H1 (cell line): ENCODE results near the gene BRAT1. TPM values are rescaled to one million over a fixed set of nuclear protein-coding genes. Genes with fewer than 3 reads are reported as not detected.
A peak's percentile ranks its signal among the peaks of the same experiment; 100 is the strongest.

Experiments used
- CTCF ChIA-PET: fragments of 300-600 bp; sonication (Branson Sonifier 250); formaldehyde crosslinking; loops from one replicate; lab custom pipeline; 2021; ENCODE audit not compliant: partially characterized antibody; lab: Charles Lee
- POLR2A ChIA-PET: fragments of 300-600 bp; sonication (Branson Sonifier 250); formaldehyde crosslinking; loops from one replicate; lab custom pipeline; 2021; ENCODE audit warnings: inconsistent platforms; ENCODE audit not compliant: partially characterized antibody; lab: Charles Lee
- DNase-seq, 2 experiments: peaks; one replicate each; pipeline versions ENCODE4 v3.0.0 to v3.0.0-alpha.2; 2010 to 2022; ENCODE audit warnings: low spot score in 2 of 2, low read depth in 1 of 2, mixed read lengths in 1 of 2
- FAIRE-seq: peaks from 2 replicates; lab custom pipeline; 2011; peaks lifted over from hg19 to GRCh38; lab: Jason Lieb, UNC
- H2AFZ ChIP-seq: 2 replicates; pipeline ENCODE4 v1.8.1; 2012; ENCODE audit warnings: low read length, inconsistent platforms
- H2AK5ac ChIP-seq: 2 replicates; pipeline ENCODE4 v1.6.1; 2013; ENCODE audit warnings: low read depth, low read length
- H2BK120ac ChIP-seq: replicated peaks from 2 replicates; pipeline ENCODE3; 2013; ENCODE audit warnings: low read depth, low read length, inconsistent platforms
- H2BK12ac ChIP-seq: 2 replicates; pipeline ENCODE4 v1.6.1; 2013; ENCODE audit warnings: low read depth, low read length
- H2BK15ac ChIP-seq: 2 replicates; pipeline ENCODE4 v1.6.1; 2013; ENCODE audit warnings: low read length
- H2BK20ac ChIP-seq: 2 replicates; pipeline ENCODE4 v1.6.1; 2013; ENCODE audit warnings: low read length
- H2BK5ac ChIP-seq: 2 replicates; pipeline ENCODE4 v1.6.1; 2013; ENCODE audit warnings: low read depth, low read length
- H3K14ac ChIP-seq: 2 replicates; pipeline ENCODE4 v1.6.1; 2013; ENCODE audit warnings: inconsistent platforms; ENCODE audit not compliant: insufficient read length
- H3K18ac ChIP-seq: 2 replicates; pipeline ENCODE4 v1.6.1; 2013; ENCODE audit warnings: low read length; ENCODE audit errors: extremely low read depth
- H3K23ac ChIP-seq: 2 replicates; pipeline ENCODE4 v1.6.1; 2013; ENCODE audit warnings: inconsistent platforms; ENCODE audit not compliant: insufficient read length
- H3K23me2 ChIP-seq: 2 replicates; pipeline ENCODE4 v1.6.1; 2013; ENCODE audit warnings: low read depth, low read length
- H3K27ac ChIP-seq: 2 replicates; pipeline ENCODE4 v1.6.1; 2011; ENCODE audit warnings: low read depth, low read length, inconsistent platforms
- H3K27me3 ChIP-seq, 4 experiments: replicated peaks in 1 of 4; 1 replicate in 1 of 4; 2 replicates in 3 of 4; pipeline versions ENCODE4 v1.6.1 to v1.8.1; 2011 to 2013; ENCODE audit warnings: low read length in 3 of 4, mild to moderate bottlenecking in 3 of 4, inconsistent platforms in 2 of 4, mixed read lengths in 2 of 4, moderate library complexity in 1 of 4; ENCODE audit not compliant: control insufficient read depth in 3 of 4, insufficient read depth in 3 of 4; ENCODE audit errors: extremely low read depth in 1 of 4
- H3K36me3 ChIP-seq, 4 experiments: 2 replicates each; pipeline versions ENCODE4 v1.6.1 to v1.8.1; 2011 to 2013; ENCODE audit warnings: mild to moderate bottlenecking in 4 of 4, low read length in 3 of 4, moderate library complexity in 2 of 4, control low read depth in 1 of 4, inconsistent platforms in 1 of 4; ENCODE audit not compliant: insufficient read depth in 4 of 4, control insufficient read depth in 2 of 4
- H3K4ac ChIP-seq: replicated peaks from 2 replicates; pipeline ENCODE3; 2013; ENCODE audit warnings: low read length, low read depth, mixed read lengths, inconsistent platforms; ENCODE audit not compliant: insufficient read length
- H3K4me1 ChIP-seq, 4 experiments: replicated peaks in 1 of 4; 1 replicate in 1 of 4; 2 replicates in 3 of 4; pipeline versions ENCODE4 v1.6.1 to v1.8.1; 2011 to 2013; ENCODE audit warnings: low read length in 3 of 4, inconsistent platforms in 2 of 4, mixed read lengths in 1 of 4; ENCODE audit not compliant: insufficient read depth in 4 of 4, control insufficient read depth in 3 of 4
- H3K4me2 ChIP-seq, 2 experiments: 2 replicates each; pipeline versions ENCODE4 v1.6.1 to v1.8.1; 2011 to 2013; ENCODE audit warnings: low read depth in 2 of 2, low read length in 2 of 2, control low read depth in 1 of 2, inconsistent platforms in 1 of 2, mild to moderate bottlenecking in 1 of 2; ENCODE audit not compliant: insufficient read depth in 1 of 2
- H3K4me3 ChIP-seq, 4 experiments: fragments of 200-600, 300-600 bp in 1 of 4; sonication (generic), shearing (Covaris generic), sonication (Bioruptor Twin) in 1 of 4; 2 replicates each; pipeline versions ENCODE4 v1.5.1 to v1.8.1; 2011 to 2016; ENCODE audit warnings: low read length in 4 of 4, low read depth in 3 of 4, control low read depth in 2 of 4, inconsistent platforms in 2 of 4, mild to moderate bottlenecking in 2 of 4, mixed read lengths in 1 of 4, moderate library complexity in 1 of 4; ENCODE audit not compliant: insufficient read depth in 2 of 4; ENCODE audit errors: extremely low read depth in 1 of 4
- H3K56ac ChIP-seq: replicated peaks from 2 replicates; pipeline ENCODE3; 2013; ENCODE audit warnings: low read depth, mild to moderate bottlenecking, mixed read lengths, low read length, inconsistent platforms; ENCODE audit not compliant: insufficient read length
- H3K79me1 ChIP-seq: 2 replicates; pipeline ENCODE4 v1.6.1; 2013; ENCODE audit warnings: low read depth, low read length, control low read depth
- H3K79me2 ChIP-seq, 2 experiments: 2 replicates each; pipeline versions ENCODE4 v1.6.1 to v1.8.1; 2012 to 2013; ENCODE audit warnings: low read length in 2 of 2, mild to moderate bottlenecking in 2 of 2, inconsistent platforms in 1 of 2; ENCODE audit not compliant: insufficient read depth in 2 of 2, control insufficient read depth in 1 of 2
- H3K9ac ChIP-seq, 4 experiments: replicated peaks in 1 of 4; 1 replicate in 1 of 4; 2 replicates in 3 of 4; pipeline versions ENCODE4 v1.6.1 to v1.8.1; 2011 to 2013; ENCODE audit warnings: low read depth in 3 of 4, low read length in 3 of 4, control low read depth in 2 of 4, mild to moderate bottlenecking in 2 of 4, moderate library complexity in 2 of 4, inconsistent platforms in 1 of 4; ENCODE audit errors: extremely low read depth in 1 of 4
- H3K9me3 ChIP-seq, 2 experiments: 2 replicates each; pipeline versions ENCODE4 v1.6.1 to v1.8.1; 2012 to 2013; ENCODE audit warnings: mild to moderate bottlenecking in 2 of 2, moderate library complexity in 2 of 2, control low read depth in 1 of 2, inconsistent platforms in 1 of 2, low read depth in 1 of 2, low read length in 1 of 2, mixed read lengths in 1 of 2; ENCODE audit not compliant: insufficient read depth in 2 of 2
- H4K20me1 ChIP-seq, 2 experiments: replicated peaks in 1 of 2; 2 replicates each; pipeline versions ENCODE3 to v1.8.1; 2011 to 2013; ENCODE audit warnings: inconsistent platforms in 2 of 2, low read length in 2 of 2, mild to moderate bottlenecking in 1 of 2; ENCODE audit not compliant: insufficient read depth in 2 of 2, control insufficient read depth in 1 of 2
- H4K5ac ChIP-seq: 2 replicates; pipeline ENCODE4 v1.6.1; 2013; ENCODE audit warnings: low read length, low read depth, mixed read lengths, inconsistent platforms; ENCODE audit not compliant: insufficient read length
- H4K8ac ChIP-seq: 2 replicates; pipeline ENCODE4 v1.8.0; 2013; ENCODE audit warnings: mild to moderate bottlenecking, moderate library complexity, low read length, inconsistent platforms; ENCODE audit not compliant: insufficient read depth; ENCODE audit errors: extremely low read depth
- H4K91ac ChIP-seq: replicated peaks from 2 replicates; pipeline ENCODE3; 2013; ENCODE audit warnings: low read length, mixed read lengths, inconsistent platforms; ENCODE audit not compliant: insufficient read length
- ATF3 ChIP-seq: IDR thresholded peaks from 2 replicates; pipeline ENCODE4 v1.6.1; 2011; ENCODE audit warnings: low read depth, mild to moderate bottlenecking, low read length; ENCODE audit not compliant: insufficient read depth
- CHD2 ChIP-seq: IDR thresholded peaks from 2 replicates; pipeline ENCODE4 v1.6.1; 2012; ENCODE audit warnings: low read length, improper control_type of control experiment
- CREB1 ChIP-seq: IDR thresholded peaks from 2 replicates; pipeline ENCODE4 v1.6.1; 2012; ENCODE audit warnings: inconsistent platforms
- FOSL1 ChIP-seq: IDR thresholded peaks from 2 replicates; pipeline ENCODE4 v1.6.1; 2011; ENCODE audit warnings: mild to moderate bottlenecking, low read depth, low read length, moderate library complexity; ENCODE audit not compliant: insufficient read depth
- HDAC2 ChIP-seq, 2 experiments: fragments of 300-600 bp in 1 of 2; sonication (generic) in 1 of 2; IDR thresholded peaks; 2 replicates each; pipeline ENCODE4 v1.6.1; 2011 to 2012; ENCODE audit warnings: low read depth in 2 of 2, low read length in 2 of 2, mild to moderate bottlenecking in 2 of 2, moderate library complexity in 2 of 2, borderline replicate concordance in 1 of 2, inconsistent platforms in 1 of 2
- MAFK ChIP-seq: IDR thresholded peaks from 2 replicates; pipeline ENCODE4 v1.6.1; 2012; ENCODE audit warnings: low read depth, mild to moderate bottlenecking, improper control_type of control experiment, low read length
- NRF1 ChIP-seq: IDR thresholded peaks from 2 replicates; pipeline ENCODE4 v1.6.1; 2011; ENCODE audit warnings: mild to moderate bottlenecking, low read depth, low read length, improper control_type of control experiment
- PHF8 ChIP-seq: fragments of 200-600 bp; sonication (generic); conservative IDR thresholded peaks from 2 replicates; pipeline ENCODE4 v1.7.1; 2012; ENCODE audit warnings: low read depth, mild to moderate bottlenecking, inconsistent platforms, low read length, moderate library complexity
- POLR2A ChIP-seq, 2 experiments: IDR thresholded peaks; 1 replicate in 1 of 2; 2 replicates in 1 of 2; pipeline ENCODE4 v1.6.1; 2011; ENCODE audit warnings: low read depth in 2 of 2, low read length in 2 of 2, mild to moderate bottlenecking in 2 of 2; ENCODE audit errors: control extremely low read depth in 1 of 2
- SAP30 ChIP-seq: fragments of 300-600 bp; sonication (generic); IDR thresholded peaks from 2 replicates; pipeline ENCODE4 v1.7.1; 2012; ENCODE audit warnings: low read length, moderate library complexity, mild to moderate bottlenecking, inconsistent platforms; ENCODE audit not compliant: insufficient read depth, insufficient replicate concordance
- SIX5 ChIP-seq: IDR thresholded peaks from 2 replicates; pipeline ENCODE4 v1.6.1; 2011; ENCODE audit warnings: mild to moderate bottlenecking, low read depth, low read length
- TEAD4 ChIP-seq: IDR thresholded peaks from 2 replicates; pipeline ENCODE4 v1.6.1; 2012; ENCODE audit warnings: low read depth, low read length, inconsistent platforms, mixed read lengths
- WGBS, 2 experiments: shearing (Covaris generic) in 1 of 2; methylation state at CpG; one replicate each; pipeline versions ENCODE4 v1.1.6 to v1.1.7; 2013 to 2015; ENCODE audit warnings: low lambda C conversion rate in 2 of 2, mixed read lengths in 2 of 2, inconsistent platforms in 1 of 2, low coverage in 1 of 2, missing lambda C conversion rate in 1 of 2; ENCODE audit not compliant: insufficient replicate concordance in 2 of 2, insufficient coverage in 1 of 2, insufficient read length in 1 of 2; ENCODE audit errors: extremely low coverage in 1 of 2, missing lambda C conversion rate in 1 of 2; 5-methylcytosine and 5-hydroxymethylcytosine counted together
- polyA plus RNA-seq, 7 experiments: library from polyadenylated mRNA; depleted of rRNA in 3 of 7; stranded (reverse) in 5 of 7; unstranded in 2 of 7; fragments of >200 nt in 5 of 7; fragments of 200-250 nt in 2 of 7; gene quantifications; 1 replicate in 5 of 7; 2 replicates in 1 of 7; 4 replicates in 1 of 7; pipeline versions ENCODE4 v1.2.1 to v1.2.3, GENCODE V29; 2011 to 2013; ENCODE audit warnings: missing spikeins in 2 of 7, mixed read lengths in 2 of 7
- total RNA-seq: library from RNA; stranded (reverse); fragmentation: NEBNext Ultra II Directional; extraction: Animal tissue kit (Norgen Biotek cat#: 25700); gene quantifications from 2 replicates; pipeline ENCODE4 v1.2.1, GENCODE V29; 2021

The BRAT1 gene
- total and polyA plus RNA-seq, 2 of the 8 experiments (the other 6 are each of a cell fraction or from before 2014, with no cell fraction given) = 36.8 to 42.3 TPM

GRCh38 chr7:2553831-2554581 is 1.3 kb downstream of the BRAT1 start:
- Histone ChIP-seq H3K27ac (no peak overlapping the region), H2BK15ac (no peak overlapping the region), H3K23me2 (peaks cover 5% of the 10 kb centered on the region; the same call in 1 of the 2 replicates), H2BK120ac (no peak overlapping the region), H3K4me1 (peaks cover 4 to 11% (median 6%) of the 10 kb centered on the region in 4 experiments), H3K36me3 (peaks cover 0 to 4% (median under 1%) of the 10 kb centered on the region in 4 experiments; a peak in 5 of 8 replicates), H3K14ac (no peak overlapping the region), H4K20me1 (peaks cover 4 to 10% of the 10 kb centered on the region in 2 experiments), H3K9ac (peak overlapping the region in 1 of 4 experiments; percentile 16; a peak in 1 of 7 replicates), H3K4ac (no peak overlapping the region), H2BK20ac (no peak overlapping the region), H4K5ac (no peak overlapping the region), H3K27me3 (no peaks in the 10 kb centered on the region), H2AFZ (no peak overlapping the region), H2AK5ac (no peak overlapping the region; the same call in 1 of the 2 replicates), H3K4me3 (peak overlapping the region in 3 of 4 experiments; percentile 77 to 79 (median 79); a peak in 6 of 8 replicates), H4K8ac (peak overlapping the region; percentile 41), H3K4me2 (peak overlapping the region; percentile 59 to 98), H2BK12ac (no peak overlapping the region), H3K23ac (no peak overlapping the region), H3K79me2 (peaks cover 0 to 21% of the 10 kb centered on the region in 2 experiments; a peak in 1 of 4 replicates), H2BK5ac (no peak overlapping the region), H3K79me1 (no peaks in the 10 kb centered on the region), H3K56ac (no peak overlapping the region), H3K18ac (no peak overlapping the region), H4K91ac (no peak overlapping the region), H3K9me3 (no peaks in the 10 kb centered on the region)
- CTCF ChIA-PET = interaction anchor here (1.0 to 1.3 kb wide), 5 partner anchors 8 to 102 kb away, joined by 3 to 5 read pairs (median 4); no protein-coding TSS in a partner anchor
- DNase-seq (no peak), FAIRE-seq (no peak)
- POLR2A ChIA-PET = interaction anchor here (0.6 to 2.0 kb wide), 4 partner anchors 8 to 167 kb away, joined by 3 to 8 read pairs (median 5); no protein-coding TSS in a partner anchor
- 88% methylated on average over 14 of the region's 16 CpGs; no CpG with 5 or more reads in 1 of the 2 experiments for WGBS, 2 experiments
- TF ChIP-seq NRF1 = no peak
- TF ChIP-seq PHF8 = no peak
- TF ChIP-seq POLR2A (IDR thresholded peaks at IDR 0.05; ENCODE audit: control extremely low read depth in 1 of 2, low read depth in 2 of 2, low read length in 2 of 2) = no peak
- no peak for TF ChIP-seq TEAD4
- TF ChIP-seq CREB1 = no peak
- no peak for TF ChIP-seq HDAC2 (IDR thresholded peaks at IDR 0.05; ENCODE audit: borderline replicate concordance in 1 of 2, low read depth in 2 of 2, low read length in 2 of 2)
- no peak for TF ChIP-seq SIX5
- no peak for TF ChIP-seq ATF3
- no peak for TF ChIP-seq FOSL1
- no peak for TF ChIP-seq CHD2
- no peak for TF ChIP-seq MAFK
- no peak for TF ChIP-seq SAP30
